Measurements from ENCODE around the gene SERPINA10.
"Not testable (repeated sequence)": the region's sequence is repeated elsewhere in the genome, so short reads cannot be mapped to it uniquely, and the experiment has no call there.

SERPINA10 gene

DNA sequence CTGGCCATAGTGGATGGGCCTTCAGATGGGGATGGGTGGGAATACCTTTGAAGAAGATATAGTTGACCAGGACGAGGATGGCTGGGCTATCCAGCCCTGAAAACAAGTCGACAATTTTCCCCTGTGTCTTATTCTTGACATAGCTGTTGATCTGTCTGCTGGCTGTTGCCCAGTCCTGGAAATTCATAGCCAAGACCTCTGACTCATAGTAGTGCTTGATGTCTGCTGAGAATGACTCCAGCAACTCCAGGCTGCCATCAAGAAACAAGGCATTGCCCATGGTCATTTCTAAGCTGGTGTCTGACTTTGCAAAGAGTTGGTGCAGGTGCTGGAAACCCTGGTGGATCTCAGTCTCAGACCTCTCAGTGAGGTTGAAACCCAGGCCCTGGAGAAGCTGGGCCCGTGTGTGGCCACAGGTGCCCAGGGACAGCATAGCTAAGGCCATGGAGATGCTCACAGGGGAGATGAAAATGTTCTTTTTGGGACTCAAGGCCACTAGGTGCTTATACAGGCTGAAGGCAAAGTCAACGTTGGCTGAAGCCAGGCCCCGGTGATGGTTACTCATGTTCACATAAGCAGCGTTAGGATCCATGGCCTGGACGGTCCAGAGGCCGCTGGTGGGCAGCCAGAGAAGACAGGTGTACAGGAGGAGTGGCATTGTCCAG is 21.1 kb upstream of the SERPINA10 start:
- no peak for DNase-seq

DNA sequence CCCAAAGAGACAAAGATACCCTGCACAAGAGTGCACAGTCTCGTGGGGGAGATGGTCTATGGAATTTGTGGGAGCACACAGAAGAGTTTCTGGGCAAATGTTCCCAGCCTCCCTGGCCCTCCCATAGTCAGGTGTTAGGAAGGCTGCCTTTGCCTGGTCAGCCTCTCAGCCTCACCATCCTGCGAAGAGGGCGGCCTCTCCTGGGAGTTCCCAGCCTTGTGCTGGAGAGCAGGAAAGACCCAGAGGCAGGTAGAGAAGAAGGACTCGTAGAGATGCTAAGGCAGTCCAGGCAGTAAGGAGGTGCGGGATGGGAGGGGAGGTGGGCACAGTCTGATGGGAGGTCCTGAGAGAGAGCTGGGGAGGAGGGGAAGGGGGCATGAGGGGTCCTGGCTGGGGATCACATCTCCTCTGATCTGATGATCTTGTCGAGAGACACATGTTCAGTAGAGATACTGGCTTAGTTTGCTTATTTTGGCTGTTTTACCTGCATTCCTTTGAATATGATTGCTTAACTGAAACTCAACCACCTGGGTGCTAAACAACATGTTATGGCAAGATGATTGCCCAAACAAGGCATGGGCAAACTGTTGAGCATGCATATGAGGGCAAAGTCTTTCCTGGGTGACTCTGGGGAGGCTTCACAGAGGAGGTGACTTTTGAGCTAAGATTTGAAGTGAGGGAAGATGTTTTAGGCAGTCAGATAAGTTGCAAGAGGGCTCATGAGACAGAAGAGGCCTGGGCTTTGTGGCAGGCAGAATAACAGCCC is 19.6 kb upstream of the SERPINA10 start:
- DNase-seq: no peak

DNA sequence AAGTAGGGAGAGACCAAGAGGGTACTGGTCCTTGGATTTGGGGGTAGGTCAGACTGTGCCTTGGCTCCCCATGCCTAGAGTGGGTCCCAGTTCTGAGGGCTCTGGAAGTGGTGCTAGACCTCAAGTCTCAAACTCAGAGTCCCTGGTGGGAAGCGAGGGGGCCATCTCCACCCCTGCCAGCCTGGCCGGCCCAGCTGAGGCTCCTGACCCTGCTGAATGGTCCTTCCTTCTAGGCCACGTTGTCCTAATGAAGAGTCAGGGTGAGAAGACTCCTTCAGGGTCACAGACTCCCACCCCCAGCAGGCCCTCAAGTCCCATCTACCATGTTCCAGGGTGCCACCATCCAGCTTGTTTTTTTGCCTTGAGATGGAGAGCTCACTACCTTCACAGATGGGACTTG is 17.2 kb upstream of the SERPINA10 start:
- DNase-seq: no peak

DNA sequence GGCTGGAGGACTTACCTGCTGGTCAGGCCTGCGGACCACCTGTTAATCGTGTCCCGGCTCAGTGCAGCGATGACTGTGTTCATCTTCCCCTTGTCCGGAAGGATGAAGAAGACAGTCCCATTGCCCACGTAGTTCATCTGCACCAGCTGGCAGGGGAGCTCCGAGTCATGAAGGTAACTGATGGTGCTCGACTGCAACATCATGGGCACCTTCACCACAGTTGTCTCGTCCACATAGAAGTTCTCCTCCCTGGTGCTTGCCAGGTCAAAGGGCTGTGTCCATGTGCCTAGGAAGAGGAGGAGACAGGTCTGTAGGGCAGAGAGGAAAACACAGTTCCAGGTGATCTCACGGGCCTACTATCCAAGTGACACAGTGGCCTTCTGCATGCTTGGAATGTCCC is 16.7 kb upstream of the SERPINA10 start:
- no peak for DNase-seq

DNA sequence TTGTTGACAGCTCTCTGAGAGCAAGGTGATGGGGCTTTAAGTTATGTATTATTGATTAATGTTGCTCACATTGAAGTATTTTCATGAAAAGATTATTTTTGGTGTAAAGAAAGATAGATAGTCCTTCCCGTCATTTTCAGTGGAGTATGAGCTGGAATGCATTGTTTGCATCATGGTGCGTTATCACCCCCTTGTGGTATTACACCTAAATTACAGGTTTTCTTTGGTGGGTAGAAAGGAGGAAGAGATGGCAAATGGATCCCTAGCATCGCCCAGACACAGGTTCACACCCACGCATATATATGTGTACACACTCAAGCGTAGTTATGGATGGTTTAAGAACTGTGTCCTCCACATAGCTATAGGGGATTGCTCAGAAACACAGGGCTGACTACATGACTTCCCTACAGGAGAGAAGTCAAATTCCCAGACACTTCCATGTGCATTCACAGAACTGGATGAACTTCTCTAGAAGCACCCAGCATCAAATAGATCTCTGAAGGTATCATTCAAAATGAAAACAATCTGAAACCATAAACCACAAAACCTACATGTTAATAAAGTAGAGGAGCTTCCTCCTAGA is 14.4 kb upstream of the SERPINA10 start:
- no peak for DNase-seq

DNA sequence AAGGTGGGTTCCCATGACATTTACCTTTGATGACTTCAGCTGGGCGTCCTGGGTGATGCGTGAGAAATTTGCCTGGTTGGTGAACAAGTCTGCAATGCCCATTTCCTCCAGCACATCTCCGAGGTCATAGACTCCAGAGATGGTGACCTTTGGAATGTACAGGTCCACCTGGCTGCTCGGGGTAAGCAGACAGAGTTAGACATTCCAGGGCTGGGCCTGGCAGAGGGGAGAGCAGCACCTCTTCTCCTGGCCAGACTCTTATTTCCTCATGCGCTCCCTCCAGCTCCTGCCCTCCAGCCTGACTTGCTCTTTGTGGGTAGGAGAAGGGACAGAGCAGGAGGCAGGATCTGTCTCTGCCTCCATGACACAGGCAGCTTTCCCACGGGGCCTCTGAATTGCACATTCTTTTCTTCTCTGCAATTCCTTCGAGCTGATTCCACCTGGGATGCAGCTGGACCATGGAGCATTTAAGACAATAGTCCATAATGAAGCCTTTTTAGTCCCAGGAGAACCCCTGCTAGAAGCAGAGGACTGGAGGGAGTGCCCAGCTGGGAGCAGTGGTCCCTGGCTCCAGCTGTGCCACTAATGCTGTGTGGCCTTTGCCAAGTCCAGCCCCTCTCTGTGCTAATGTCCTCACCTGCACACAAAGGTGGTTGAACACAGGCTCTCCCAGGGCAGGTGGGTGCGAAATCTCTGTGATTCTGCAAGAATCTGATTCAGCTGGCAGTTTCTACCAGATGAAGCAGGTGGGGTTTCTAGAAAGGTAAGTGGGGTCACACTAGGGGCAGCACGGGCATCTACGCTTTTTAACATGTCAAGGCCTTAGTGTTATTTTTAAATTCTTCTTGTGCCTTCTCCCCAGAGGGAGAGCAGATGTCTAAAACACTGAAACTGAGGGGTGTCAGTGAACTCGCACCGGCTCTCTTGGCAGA is 13.2 kb upstream of the SERPINA10 start:
- no peak for DNase-seq

DNA sequence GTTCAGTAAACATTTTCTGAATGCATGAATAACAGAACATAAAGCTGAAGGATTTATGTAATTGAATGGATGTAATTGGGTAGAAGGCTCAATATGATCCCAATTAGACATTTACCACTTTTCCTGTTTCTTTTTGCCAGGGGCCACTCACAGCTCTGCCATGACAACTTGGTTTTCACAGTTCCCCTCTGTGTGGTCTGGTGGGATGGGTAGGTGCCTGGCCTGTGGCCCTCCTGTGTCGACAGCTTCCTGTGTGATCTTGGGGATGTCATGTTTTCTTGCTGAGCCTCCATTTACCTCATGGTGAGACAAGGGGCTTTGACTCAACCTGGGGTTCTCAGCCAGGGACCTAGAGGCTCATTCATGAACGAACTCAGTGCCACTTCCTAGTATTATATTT is 12.6 kb upstream of the SERPINA10 start:
- no peak for DNase-seq

DNA sequence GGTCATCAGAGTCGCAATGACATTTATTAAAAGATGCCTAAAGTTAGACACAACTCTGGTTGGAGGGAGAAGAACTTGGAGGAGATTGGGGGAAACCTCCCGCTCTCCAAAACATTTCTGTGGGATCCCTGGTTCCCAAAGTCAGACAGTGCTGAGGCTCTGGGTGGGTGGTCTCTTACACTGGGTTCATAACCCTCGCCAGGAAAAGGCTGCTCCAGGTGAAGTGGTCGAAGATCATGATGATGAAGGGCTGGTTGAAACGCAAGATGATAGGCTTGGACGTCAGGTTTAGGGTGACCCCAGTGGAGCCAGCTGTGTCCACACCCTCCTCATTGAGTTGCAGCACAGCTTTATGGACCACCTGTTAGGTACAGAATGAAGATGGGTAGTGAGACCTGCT is 11.2 kb upstream of the SERPINA10 start:
- no peak for DNase-seq

DNA sequence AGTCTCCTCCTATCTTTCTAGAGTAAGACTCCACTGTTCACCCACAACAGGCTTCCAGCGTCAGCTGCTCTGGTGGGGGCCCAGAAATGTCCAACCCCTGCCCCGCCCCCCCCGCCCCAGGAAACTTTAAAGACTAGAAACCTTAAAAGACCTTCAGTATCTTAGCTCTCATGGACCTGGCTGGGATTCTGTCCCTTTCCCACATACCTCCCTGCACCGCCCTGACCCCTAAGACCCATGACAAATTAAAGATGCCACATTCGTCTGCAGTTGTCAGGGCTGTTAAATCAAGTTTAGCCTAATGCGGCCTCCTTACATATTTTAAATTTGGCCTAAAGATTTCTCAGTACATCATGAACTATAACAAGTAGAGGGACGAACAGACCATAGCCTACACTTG is 10.0 kb upstream of the SERPINA10 start:
- no peak for DNase-seq

DNA sequence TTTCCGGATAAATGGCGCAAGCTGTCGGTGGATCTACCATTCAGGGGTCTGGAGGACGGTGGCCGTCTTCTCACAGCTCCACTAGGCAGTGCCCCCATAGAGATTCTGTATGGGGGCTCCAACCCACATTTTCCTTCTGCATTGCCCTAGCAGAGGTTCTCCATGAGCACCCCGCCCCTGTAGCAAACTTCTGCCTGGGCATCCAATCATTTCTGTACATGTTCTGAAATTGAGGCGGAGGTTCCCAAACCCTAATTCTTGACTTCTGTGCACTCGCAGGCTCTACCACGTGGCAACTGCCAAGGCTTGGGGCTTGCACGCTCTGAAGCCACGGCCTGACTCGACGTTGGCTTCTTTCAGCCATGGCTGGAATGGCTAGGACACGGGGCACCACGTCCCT is 5.1 kb upstream of the SERPINA10 start:
- DNase-seq: no peak

DNA sequence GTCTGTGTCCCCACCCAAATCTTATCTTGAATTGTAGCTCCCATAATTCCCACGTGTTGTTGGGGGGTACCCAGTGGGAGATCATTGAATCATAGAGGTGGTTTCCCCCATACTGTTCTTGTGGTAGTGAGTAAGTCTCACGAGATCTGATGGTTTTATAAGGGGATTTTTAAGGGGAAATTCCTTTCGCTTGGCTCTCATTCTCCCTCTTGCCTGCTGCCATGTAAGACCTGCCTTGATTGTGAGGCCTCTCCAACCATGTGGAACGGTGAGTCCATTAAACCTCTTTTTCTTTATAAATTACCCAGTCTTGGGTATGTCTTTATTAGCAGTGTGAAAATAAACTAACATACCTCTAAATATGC is 3.1 kb upstream of the SERPINA10 start:
- DNase-seq: not testable (repeated sequence)

DNA sequence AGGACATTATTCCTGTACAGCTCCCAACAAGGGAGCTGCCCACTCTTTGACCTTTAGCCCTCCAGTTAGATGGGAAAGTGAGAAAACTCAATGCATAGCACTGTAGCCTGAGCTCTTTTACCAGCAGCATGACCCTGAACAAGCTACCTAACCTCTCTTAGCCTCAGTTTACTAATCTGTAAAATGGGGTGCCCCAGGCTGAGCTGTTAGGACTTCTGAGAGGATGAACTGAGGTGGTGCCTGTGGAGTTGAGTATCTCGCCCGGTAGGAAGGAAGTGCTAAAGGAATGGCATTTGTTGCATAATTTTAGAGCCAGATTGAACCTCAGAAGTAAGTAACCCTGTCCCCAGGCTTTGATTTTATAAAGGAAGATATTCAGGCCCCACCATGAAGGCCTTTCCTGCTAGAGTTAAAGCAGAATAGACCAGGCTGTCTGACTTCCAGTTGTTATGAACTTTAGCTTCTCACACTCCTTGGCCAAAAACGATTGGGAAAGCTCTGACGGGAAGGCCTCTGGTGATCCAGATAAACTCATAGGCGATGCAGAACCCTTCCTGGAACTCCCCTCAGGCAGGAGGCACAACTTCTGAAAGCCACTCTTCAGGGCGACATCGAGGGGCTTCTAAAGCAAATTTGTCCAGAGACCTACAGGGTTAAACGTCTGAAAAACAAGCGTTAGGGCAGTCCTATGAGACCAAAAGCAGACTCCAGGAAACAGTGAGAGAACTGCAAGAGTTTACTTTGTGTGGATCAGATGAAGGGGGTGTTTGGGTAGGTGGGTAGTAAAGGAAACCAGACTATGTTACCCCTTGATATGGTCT is 2.5 kb upstream of the SERPINA10 start:
- no peak for DNase-seq

DNA sequence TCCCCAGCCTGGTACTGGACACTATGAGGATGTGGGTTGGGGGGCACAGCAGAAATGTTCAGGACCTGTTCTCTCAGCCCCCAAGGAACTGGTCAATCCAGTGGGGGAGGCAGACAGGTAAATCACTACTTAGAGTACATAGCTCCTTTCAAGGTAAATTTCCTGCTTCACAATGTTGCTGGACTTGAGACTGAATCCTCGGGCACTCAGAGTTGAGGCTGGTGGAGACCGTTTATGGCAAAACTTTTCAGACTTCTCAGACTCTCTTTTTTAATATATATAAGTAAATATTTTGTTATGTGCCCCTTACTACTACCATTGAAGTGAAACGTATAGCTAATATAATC is 483 bp upstream of the SERPINA10 start:
- DNase-seq: no peak

DNA sequence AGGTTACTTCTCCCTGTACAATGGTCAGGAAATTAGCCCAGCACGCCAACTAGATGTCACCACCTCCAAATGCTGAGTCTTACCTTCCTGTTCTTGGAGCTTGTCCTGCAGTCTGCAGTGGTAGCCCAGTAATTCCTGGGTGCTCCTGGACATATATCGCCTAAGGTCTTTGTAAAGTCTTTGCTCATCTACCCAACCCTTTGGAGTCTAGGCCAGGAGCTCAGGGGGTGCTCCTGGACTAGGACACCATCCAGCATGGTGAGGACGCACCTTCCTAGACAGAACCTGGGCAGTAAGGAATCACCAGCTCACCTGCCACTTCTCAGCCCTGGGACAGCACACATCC is 569 bp downstream of the SERPINA10 start:
- no peak for DNase-seq

DNA sequence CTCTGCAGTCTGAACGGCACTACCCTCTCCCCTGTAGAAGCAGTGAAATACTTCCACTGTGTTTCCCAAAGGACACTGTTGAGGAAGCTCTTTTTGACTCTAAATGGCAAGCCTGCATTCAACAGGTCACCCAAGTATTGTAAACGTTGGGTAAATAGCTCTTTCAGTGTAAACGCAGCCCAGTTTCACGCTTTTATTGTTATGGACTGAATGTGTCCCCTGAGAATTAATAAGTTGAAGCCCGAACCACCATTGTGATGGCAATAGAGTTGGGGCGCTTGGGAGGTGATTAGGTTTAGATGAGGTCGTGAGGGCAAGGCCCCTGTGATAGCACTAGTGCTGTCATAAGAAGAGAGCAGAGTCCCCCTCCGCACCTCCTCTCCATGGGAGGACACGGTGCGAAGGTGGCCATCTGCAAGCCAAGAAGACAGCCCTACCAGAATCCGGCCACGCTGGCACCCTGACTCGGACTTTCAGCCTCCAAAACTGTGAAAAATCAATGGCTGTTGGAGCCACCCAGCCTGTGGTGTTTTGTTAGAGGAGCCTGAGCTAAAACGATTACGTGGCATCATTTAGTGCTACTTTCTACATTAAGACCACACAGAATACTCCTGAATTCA is 1.1 kb downstream of the SERPINA10 start:
- DNase-seq: no peak

DNA sequence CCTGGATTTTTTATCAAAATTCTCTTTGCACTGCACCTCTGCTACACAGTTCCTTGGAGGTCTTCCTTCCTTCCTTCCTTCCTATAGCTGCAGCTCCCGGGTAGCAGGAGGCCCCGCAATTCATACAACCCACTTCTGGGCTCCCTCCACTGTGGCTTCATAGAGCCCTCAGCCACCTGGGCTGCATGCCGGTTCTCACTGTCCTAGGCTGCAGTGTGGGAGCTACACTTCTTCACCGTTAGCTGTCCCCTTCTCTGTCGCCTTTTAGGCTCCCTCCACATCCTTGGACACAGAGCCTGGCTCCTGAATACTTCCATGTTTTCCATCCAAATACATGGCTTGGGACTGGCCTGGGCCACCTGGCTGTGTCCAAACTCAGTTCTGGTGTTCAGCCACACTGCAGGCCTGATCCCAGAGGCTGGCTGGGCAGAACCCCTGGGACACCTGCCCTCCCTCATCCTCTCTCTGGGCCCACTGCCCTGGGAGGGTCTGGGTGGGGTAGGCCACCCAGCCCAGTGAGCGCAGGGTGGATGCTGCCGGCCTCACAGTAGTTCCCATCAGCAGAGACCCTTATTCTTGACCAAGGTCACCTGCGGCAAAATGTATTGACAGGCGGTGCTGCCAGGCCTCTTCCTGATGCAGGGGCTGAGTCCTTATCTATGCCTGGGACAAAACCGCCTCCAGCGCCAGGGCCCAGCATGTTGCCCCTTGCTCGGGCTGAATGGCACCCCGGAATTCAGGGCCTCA is 1.7 kb downstream of the SERPINA10 start:
- no peak for DNase-seq

DNA sequence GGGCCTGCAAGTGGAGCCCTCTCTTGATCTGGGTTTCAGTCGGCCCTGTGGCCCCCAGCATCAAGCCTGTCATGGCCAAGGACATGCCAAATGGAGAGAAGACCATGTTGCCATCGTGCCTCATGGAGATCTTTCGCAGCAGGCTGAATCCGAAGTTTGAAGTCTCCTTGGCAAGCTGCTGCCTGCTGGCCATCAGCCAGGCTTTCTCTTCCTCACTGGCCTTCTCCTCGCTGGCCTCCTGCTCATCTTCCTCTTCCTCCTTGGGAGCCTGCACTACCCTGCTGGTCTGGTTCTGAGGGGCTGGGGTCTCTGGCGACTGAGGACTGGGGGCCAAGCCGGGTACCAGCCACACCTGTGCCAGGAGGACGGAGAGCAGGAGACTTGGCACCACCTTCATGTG is 2.9 kb downstream of the SERPINA10 start:
- no peak for DNase-seq

DNA sequence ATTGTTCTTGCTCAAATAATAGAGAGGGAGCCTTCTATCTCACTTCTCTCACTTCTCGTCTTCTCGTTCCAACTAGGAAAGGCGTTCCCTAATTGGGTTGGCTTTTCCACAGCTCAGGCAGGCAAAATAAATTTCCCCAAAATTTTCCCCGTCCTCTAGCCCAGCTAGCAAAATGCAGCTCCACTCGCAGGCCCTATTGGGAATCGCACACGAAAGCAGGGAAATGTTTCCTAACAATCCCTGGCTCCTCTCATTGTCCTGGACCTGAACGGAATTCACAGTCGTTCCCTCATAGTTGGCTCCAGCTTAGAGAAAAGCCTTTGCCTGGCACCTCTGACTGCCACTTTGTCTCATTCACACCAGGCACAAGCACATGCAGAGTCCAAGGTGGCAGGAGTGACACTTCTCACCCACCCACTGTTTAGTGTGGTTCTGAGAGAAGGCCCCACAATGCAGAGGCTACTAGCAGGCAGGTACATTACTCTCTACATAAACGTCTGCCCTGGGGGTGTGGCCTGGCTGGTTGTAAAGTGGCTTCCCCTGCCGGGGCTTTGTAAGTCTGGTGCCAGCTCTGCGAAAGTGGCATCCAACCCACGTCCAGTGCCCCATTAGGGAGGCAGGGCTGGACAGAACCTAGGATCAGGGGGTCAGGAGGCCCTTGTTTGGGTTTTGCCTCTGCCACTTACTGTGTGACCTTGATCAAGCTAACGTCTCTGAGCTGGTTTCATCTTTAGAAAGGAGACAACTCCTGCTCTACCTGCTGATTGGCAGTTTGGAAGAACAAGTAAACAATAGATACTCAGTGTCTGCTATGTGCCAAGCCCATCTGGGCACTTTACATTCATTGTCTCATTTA is 4.2 kb downstream of the SERPINA10 start:
- DNase-seq: no peak

DNA sequence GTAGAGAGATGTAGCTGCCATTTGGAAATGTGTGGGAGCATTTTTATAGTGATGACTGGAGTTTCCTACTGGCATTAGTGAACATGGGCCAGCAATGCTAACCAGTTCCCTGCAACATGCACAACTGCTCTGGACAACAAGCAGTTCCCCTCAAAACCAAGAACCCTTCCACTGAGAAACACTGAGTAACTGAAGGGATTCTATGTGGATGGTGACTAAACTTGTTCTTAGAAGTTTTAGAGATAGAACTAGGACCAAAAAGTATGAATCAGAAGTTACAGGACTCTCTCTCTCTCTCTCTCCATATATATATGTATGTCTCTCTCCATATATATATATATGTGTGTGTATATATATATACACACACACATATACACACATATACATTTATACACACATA is 7.9 kb downstream of the SERPINA10 start:
- DNase-seq: no peak

DNA sequence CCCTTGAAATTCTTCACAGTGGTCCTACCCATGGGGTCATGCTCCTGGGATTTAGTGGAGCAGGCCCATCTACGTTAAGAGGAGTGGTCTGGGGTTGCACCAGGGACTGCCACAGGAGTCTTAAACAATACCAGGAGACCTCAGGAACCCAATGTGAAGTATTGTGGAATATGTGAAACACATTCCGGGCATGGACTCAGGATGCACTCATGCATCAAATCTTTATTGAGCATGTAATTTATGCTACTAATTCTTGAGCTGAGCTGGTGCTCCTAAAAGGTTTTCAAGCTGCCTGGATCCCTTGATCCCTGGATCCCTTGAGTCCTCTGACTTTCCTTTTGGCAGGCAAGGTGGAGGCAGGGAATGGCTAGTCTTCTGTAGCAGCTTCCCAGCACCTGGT is 8.8 kb downstream of the SERPINA10 start:
- DNase-seq: no peak
